ENCODE measurements around the gene PGAM5.

DNA sequence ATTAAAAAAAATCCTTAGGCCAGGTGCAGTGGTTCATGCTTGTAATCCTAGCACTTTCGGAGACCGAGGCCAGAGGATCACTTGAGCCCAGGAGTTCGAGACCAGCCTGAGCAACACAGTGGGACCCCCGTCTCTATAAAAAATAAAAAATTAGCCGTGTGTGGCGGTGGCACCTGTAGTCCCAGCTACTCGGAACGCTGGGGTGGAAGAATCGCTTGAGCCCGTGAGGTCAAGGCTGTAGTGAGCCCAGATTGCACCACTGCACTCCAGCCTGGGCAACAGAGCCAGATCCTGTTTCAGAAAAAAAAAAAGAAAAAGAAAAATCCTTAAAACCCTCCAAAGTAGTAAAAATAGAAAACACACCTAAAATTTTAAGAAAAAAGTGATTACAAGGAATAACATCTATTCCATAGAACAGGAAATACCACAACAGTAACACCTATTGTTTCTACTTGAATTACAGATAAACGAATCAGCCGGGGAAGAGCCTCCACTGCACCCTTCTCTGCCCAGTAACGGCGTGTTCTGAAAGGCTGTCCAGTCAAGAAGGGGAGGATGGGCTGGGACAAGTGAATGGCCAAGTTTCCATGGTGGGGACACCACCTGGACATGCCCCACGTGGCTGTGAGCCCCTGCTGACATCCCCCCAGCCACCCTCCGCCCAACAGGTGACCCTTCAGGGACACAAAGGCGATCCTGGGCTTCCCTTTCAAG lies 41.3 kb upstream of the PGAM5 start:
- no peak for TF ChIP-seq EP300 (IDR thresholded peaks at IDR 0.05)
- TF ChIP-seq, protein P1, sequence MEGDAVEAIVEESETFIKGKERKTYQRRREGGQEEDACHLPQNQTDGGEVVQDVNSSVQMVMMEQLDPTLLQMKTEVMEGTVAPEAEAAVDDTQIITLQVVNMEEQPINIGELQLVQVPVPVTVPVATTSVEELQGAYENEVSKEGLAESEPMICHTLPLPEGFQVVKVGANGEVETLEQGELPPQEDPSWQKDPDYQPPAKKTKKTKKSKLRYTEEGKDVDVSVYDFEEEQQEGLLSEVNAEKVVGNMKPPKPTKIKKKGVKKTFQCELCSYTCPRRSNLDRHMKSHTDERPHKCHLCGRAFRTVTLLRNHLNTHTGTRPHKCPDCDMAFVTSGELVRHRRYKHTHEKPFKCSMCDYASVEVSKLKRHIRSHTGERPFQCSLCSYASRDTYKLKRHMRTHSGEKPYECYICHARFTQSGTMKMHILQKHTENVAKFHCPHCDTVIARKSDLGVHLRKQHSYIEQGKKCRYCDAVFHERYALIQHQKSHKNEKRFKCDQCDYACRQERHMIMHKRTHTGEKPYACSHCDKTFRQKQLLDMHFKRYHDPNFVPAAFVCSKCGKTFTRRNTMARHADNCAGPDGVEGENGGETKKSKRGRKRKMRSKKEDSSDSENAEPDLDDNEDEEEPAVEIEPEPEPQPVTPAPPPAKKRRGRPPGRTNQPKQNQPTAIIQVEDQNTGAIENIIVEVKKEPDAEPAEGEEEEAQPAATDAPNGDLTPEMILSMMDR (IDR thresholded peaks at IDR 0.05), result no peak
